ENCODE results near the gene GHITM.
"Not testable (repeated sequence)": the region's sequence is repeated elsewhere in the genome, so short reads cannot be mapped to it uniquely, and the experiment has no call there.

DNA sequence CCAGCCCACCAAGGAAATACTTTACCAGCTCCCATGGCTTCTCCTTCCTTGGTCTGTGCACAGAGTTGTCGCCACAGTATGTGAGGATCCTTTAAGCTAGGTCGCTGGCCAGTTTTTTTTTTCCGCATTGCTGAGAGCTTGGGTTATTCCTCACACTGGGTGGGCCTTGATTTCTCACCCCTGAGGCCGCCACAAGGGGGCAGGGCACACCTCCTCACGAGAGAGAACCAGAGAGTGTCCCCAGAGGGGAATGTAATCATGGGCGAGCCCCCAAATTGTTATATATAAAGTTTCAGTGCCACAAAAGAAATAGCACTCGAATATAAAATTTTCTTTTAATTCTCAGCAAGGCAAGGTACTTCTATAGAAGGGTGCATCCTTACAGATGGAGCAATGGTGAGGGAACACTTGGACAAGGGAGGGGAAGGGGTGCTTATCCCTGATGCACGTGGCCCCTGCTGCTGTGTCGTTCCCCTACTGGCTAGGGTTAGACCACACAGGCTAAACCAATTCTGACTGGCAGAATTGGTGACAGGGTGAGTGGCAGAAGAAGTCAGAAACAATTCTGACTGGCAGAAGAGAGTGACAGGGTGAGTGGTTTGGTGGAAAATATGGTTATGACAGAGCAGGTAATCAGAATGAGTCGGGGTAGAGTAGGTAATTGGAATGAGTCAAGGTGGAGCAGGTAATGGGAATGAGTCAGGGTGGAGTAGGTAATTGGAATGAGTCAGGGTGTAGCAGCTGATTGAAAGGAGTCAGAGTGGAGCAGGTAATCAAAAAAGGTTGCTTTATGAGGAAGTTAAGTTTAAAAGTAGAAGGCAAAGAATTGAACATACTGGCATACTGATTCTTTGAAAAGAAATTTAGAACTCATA, 13.2 kb upstream of the GHITM start:
- TF ChIP-seq, protein P1, sequence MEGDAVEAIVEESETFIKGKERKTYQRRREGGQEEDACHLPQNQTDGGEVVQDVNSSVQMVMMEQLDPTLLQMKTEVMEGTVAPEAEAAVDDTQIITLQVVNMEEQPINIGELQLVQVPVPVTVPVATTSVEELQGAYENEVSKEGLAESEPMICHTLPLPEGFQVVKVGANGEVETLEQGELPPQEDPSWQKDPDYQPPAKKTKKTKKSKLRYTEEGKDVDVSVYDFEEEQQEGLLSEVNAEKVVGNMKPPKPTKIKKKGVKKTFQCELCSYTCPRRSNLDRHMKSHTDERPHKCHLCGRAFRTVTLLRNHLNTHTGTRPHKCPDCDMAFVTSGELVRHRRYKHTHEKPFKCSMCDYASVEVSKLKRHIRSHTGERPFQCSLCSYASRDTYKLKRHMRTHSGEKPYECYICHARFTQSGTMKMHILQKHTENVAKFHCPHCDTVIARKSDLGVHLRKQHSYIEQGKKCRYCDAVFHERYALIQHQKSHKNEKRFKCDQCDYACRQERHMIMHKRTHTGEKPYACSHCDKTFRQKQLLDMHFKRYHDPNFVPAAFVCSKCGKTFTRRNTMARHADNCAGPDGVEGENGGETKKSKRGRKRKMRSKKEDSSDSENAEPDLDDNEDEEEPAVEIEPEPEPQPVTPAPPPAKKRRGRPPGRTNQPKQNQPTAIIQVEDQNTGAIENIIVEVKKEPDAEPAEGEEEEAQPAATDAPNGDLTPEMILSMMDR (IDR thresholded peaks at IDR 0.05; ENCODE audit: low read depth, low read length, poor library complexity, severe bottlenecking), result peak; percentile 16
- not testable (repeated sequence) for TF ChIP-seq EZH2phosphoT487 (IDR thresholded peaks at IDR 0.05; ENCODE audit: borderline replicate concordance, low read length)
